IMR-90 (cell line): ENCODE measurements around the gene PPP1R16B. TPM values are rescaled to one million over a fixed set of nuclear protein-coding genes. Genes with fewer than 3 reads are reported as not detected.
"Not testable (repeated sequence)": the region's sequence is repeated elsewhere in the genome, so short reads cannot be mapped to it uniquely, and the experiment has no call there.

Experiments used
- ATAC-seq: fragments of 200-7000 bp; cut with Tn5 transposase; 2 replicates; pipeline ENCODE4 v1.9.1; 2020; ENCODE audit warnings: low read depth, mild to moderate bottlenecking, moderate library complexity
- BruUV-seq: library from RNA; stranded (reverse); fragments of 400-500 nt; replicated peaks from 2 replicates; lab custom pipeline; 2021; lab: Mats Ljungman, UMichigan
- CTCF ChIA-PET: fragments of 300-600 bp; formaldehyde crosslinking; extraction: SDS; loops from one replicate; lab custom pipeline; 2021; ENCODE audit warnings: antibody characterized with exemption; lab: Yijun Ruan, JAX
- POLR2A ChIA-PET: fragments of 300-600 bp; sonication (Branson Sonifier 250); formaldehyde crosslinking; loops from one replicate; lab custom pipeline; 2022; ENCODE audit warnings: antibody characterized with exemption; ENCODE audit not compliant: unreplicated experiment; lab: Charles Lee
- DNase-seq: peaks from one replicate; pipeline ENCODE4 v3.0.0; 2013
- H2AFZ ChIP-seq: replicated peaks from 2 replicates; pipeline ENCODE3; 2013; ENCODE audit warnings: low read length, mild to moderate bottlenecking; ENCODE audit not compliant: poor library complexity
- H2AK5ac ChIP-seq: 2 replicates; pipeline ENCODE4 v1.6.1; 2013; ENCODE audit warnings: low read depth, low read length, inconsistent platforms
- H2AK9ac ChIP-seq: replicated peaks from 2 replicates; pipeline ENCODE3; 2013; ENCODE audit warnings: mild to moderate bottlenecking, low read depth, low read length, moderate library complexity; ENCODE audit not compliant: poor library complexity
- H2BK120ac ChIP-seq: 2 replicates; pipeline ENCODE4 v1.6.1; 2013; ENCODE audit warnings: low read depth, low read length, inconsistent platforms
- H2BK15ac ChIP-seq: 3 replicates; pipeline ENCODE4 v1.6.1; 2013; ENCODE audit warnings: low read depth, low read length, inconsistent platforms
- H2BK20ac ChIP-seq: 2 replicates; pipeline ENCODE4 v1.6.1; 2013; ENCODE audit warnings: low read depth, mild to moderate bottlenecking, inconsistent platforms, low read length, moderate library complexity
- H2BK5ac ChIP-seq: 2 replicates; pipeline ENCODE4 v1.6.1; 2013; ENCODE audit warnings: mild to moderate bottlenecking, low read depth, low read length, inconsistent platforms; ENCODE audit not compliant: poor library complexity, severe bottlenecking
- H3K14ac ChIP-seq: replicated peaks from 2 replicates; pipeline ENCODE4 v1.6.1; 2013; ENCODE audit warnings: low read depth, low read length, inconsistent platforms
- H3K18ac ChIP-seq: 2 replicates; pipeline ENCODE4 v1.6.1; 2013; ENCODE audit warnings: low read depth, low read length, control low read depth
- H3K23ac ChIP-seq: 2 replicates; pipeline ENCODE4 v1.6.1; 2013; ENCODE audit warnings: low read depth, low read length, inconsistent platforms
- H3K27ac ChIP-seq: 2 replicates; pipeline ENCODE4 v1.5.1; 2013; ENCODE audit warnings: mild to moderate bottlenecking, control low read depth, low read length; ENCODE audit not compliant: insufficient read depth
- H3K27me3 ChIP-seq: 2 replicates; pipeline ENCODE4 v1.6.1; 2013; ENCODE audit warnings: low read length; ENCODE audit not compliant: control insufficient read depth, insufficient read depth
- H3K36me3 ChIP-seq: 2 replicates; pipeline ENCODE4 v1.6.1; 2013; ENCODE audit warnings: low read length, mixed read lengths; ENCODE audit not compliant: control insufficient read depth, insufficient read depth
- H3K4ac ChIP-seq: 2 replicates; pipeline ENCODE4 v1.6.1; 2013; ENCODE audit warnings: low read depth, low read length, inconsistent platforms
- H3K4me1 ChIP-seq: 2 replicates; pipeline ENCODE4 v1.6.1; 2013; ENCODE audit warnings: low read length, mixed read lengths; ENCODE audit not compliant: control insufficient read depth, insufficient read depth
- H3K4me2 ChIP-seq: 2 replicates; pipeline ENCODE4 v1.6.1; 2013; ENCODE audit warnings: low read depth, mild to moderate bottlenecking, control low read depth, low read length, moderate library complexity
- H3K4me3 ChIP-seq: 2 replicates; pipeline ENCODE4 v1.5.1; 2013; ENCODE audit warnings: low read depth, mild to moderate bottlenecking, control low read depth, low read length, moderate library complexity; ENCODE audit not compliant: insufficient read depth
- H3K56ac ChIP-seq: 2 replicates; pipeline ENCODE4 v1.6.1; 2013; ENCODE audit warnings: low read length, inconsistent platforms; ENCODE audit not compliant: insufficient read depth; ENCODE audit errors: extremely low read depth
- H3K79me1 ChIP-seq, 2 experiments: 2 replicates each; pipeline ENCODE4 v1.6.1; 2013; ENCODE audit warnings: low read length in 2 of 2, inconsistent platforms in 1 of 2, low read depth in 1 of 2
- H3K9ac ChIP-seq: 2 replicates; pipeline ENCODE4 v1.6.1; 2013; ENCODE audit warnings: low read depth, low read length, control low read depth
- H3K9me1 ChIP-seq: 2 replicates; pipeline ENCODE4 v1.6.1; 2013; ENCODE audit warnings: low read length, inconsistent platforms; ENCODE audit not compliant: insufficient read depth
- H3K9me3 ChIP-seq: 2 replicates; pipeline ENCODE4 v1.6.1; 2013; ENCODE audit warnings: low read length; ENCODE audit not compliant: control insufficient read depth, insufficient read depth
- H4K20me1 ChIP-seq: 2 replicates; pipeline ENCODE4 v1.6.1; 2013; ENCODE audit warnings: low read length, inconsistent platforms; ENCODE audit not compliant: insufficient read depth
- H4K5ac ChIP-seq: 2 replicates; pipeline ENCODE4 v1.6.1; 2013; ENCODE audit warnings: mild to moderate bottlenecking, low read depth, low read length, control low read depth
- H4K8ac ChIP-seq, 2 experiments: 2 replicates each; pipeline ENCODE4 v1.6.1; 2013; ENCODE audit warnings: low read depth in 2 of 2, low read length in 2 of 2, control low read depth in 1 of 2, inconsistent platforms in 1 of 2
- H4K91ac ChIP-seq: 2 replicates; pipeline ENCODE4 v1.6.1; 2013; ENCODE audit warnings: low read depth, low read length, inconsistent platforms; ENCODE audit not compliant: insufficient read depth
- BHLHE40 ChIP-seq: fragments of 150-350 bp; IDR thresholded peaks from 2 replicates; pipeline ENCODE4 v1.6.1; 2016; ENCODE audit warnings: mild to moderate bottlenecking, low read depth, low read length
- CEBPB ChIP-seq: IDR thresholded peaks from 2 replicates; pipeline ENCODE4 v1.6.1; 2012; ENCODE audit warnings: low read depth, low read length, improper control_type of control experiment
- CHD1 ChIP-seq: IDR thresholded peaks from 2 replicates; pipeline ENCODE4 v1.6.1; 2012; ENCODE audit warnings: low read depth, low read length, improper control_type of control experiment
- ELK1 ChIP-seq: fragments of 150-350 bp; IDR thresholded peaks from 2 replicates; pipeline ENCODE4 v1.6.1; 2016; ENCODE audit warnings: low read depth, mild to moderate bottlenecking, low read length, moderate library complexity, borderline replicate concordance
- MAFK ChIP-seq: IDR thresholded peaks from 2 replicates; pipeline ENCODE4 v1.6.1; 2012; ENCODE audit warnings: low read depth, low read length, improper control_type of control experiment
- POLR2A ChIP-seq: IDR thresholded peaks from 2 replicates; pipeline ENCODE4 v1.6.1; 2012; ENCODE audit warnings: mild to moderate bottlenecking, low read depth, low read length
- RCOR1 ChIP-seq: IDR thresholded peaks from 2 replicates; pipeline ENCODE4 v1.6.1; 2012; ENCODE audit warnings: mild to moderate bottlenecking, low read length, improper control_type of control experiment; ENCODE audit not compliant: insufficient replicate concordance
- SMC3 ChIP-seq: fragments of 150-350 bp; IDR thresholded peaks from 2 replicates; pipeline ENCODE4 v1.6.1; 2016; ENCODE audit warnings: low read depth, mild to moderate bottlenecking, antibody characterized with exemption, low read length, moderate library complexity
- WGBS, 2 experiments: methylation state at CpG; one replicate each; pipeline versions ENCODE4 v1.1.5 to v1.1.7; 2013; ENCODE audit warnings: missing lambda C conversion rate in 2 of 2; ENCODE audit not compliant: insufficient read length in 1 of 2; ENCODE audit errors: extremely low coverage in 2 of 2; 5-methylcytosine and 5-hydroxymethylcytosine counted together
- dilution Hi-C: fragments of 300-500 bp; cut with HindIII; formaldehyde crosslinking; loops from one replicate; pipeline ENCODE4 v1.14.3; 2018; ENCODE audit warnings: low sequenced_read_pairs; ENCODE audit not compliant: unreplicated experiment
- in situ Hi-C: fragments of 300-500 bp; cut with MboI; formaldehyde crosslinking; loops from 3 replicates; pipeline ENCODE4 v1.14.3; 2019; ENCODE audit warnings: low sequenced_read_pairs, inconsistent platforms, mixed read lengths
- intact Hi-C: fragments of 100-400 bp; cut with micrococcal nuclease; formaldehyde crosslinking; loops from 2 replicates; pipeline ENCODE4 v1.10.0; 2022
- polyA plus RNA-seq, 3 experiments: library from polyadenylated mRNA; depleted of rRNA; stranded (reverse); fragments of >200 nt; gene quantifications; 2 replicates each; pipeline ENCODE4 v1.2.3, GENCODE V29; 2012; ENCODE audit warnings: low replicate concordance in 1 of 3
- total RNA-seq: library from RNA; depleted of rRNA; stranded (reverse); fragments of >200 nt; gene quantifications from 2 replicates; pipeline ENCODE4 v1.2.3, GENCODE V29; 2012

Gene PPP1R16B
- total and polyA plus RNA-seq, 2 of the 4 experiments (the other 2 are of a cell fraction) = not detected

- no peak overlapping the region for H3K4me2 ChIP-seq
- no peaks in the 10 kb centered on the region for H4K20me1 ChIP-seq
- no peak overlapping the region for H2BK20ac ChIP-seq
- in situ Hi-C loops = no loop called here
- H3K27ac ChIP-seq = no peak overlapping the region
- H2BK5ac ChIP-seq = no peak overlapping the region
- WGBS, 2 experiments = 65% methylated on average over 2 of the region's 4 CpGs; no CpG with 5 or more reads in 1 of the 2 experiments
- no peak overlapping the region for H2AFZ ChIP-seq
- H3K4me3 ChIP-seq = no peak overlapping the region
- ATAC-seq (no peak), DNase-seq (no peak)
- no peak overlapping the region for H3K14ac ChIP-seq
- no peak overlapping the region for H2AK5ac ChIP-seq
- no peaks in the 10 kb centered on the region for H3K9me1 ChIP-seq
- no peaks in the 10 kb centered on the region for H3K4me1 ChIP-seq
- H4K91ac ChIP-seq = no peak overlapping the region
- ChIA-PET POLR2A (no interaction called here), CTCF (no interaction called here)
- no peak overlapping the region for H3K9ac ChIP-seq
- no TSS peak for BruUV-seq
- H3K23ac ChIP-seq = no peak overlapping the region
- H2BK120ac ChIP-seq = no peak overlapping the region
- H2AK9ac ChIP-seq = no peak overlapping the region
- no peak overlapping the region for H2BK15ac ChIP-seq
- no peak overlapping the region for H4K5ac ChIP-seq
- no peaks in the 10 kb centered on the region for H3K36me3 ChIP-seq
- no peaks in the 10 kb centered on the region for H3K9me3 ChIP-seq
- no peak overlapping the region for H3K56ac ChIP-seq
- H3K27me3 ChIP-seq = peaks cover 41% of the 10 kb centered on the region
- TF ChIP-seq POLR2A (no peak), MAFK (no peak), SMC3 (no peak), CEBPB (no peak), BHLHE40 (no peak), ELK1 (no peak), CHD1 (no peak), RCOR1 (no peak)
- dilution Hi-C loops = no loop called here
- H3K18ac ChIP-seq = no peak overlapping the region
- H3K4ac ChIP-seq = no peak overlapping the region
- intact Hi-C loops = no loop called here
- H3K79me1 ChIP-seq = no peaks in the 10 kb centered on the region
- H4K8ac ChIP-seq = no peak overlapping the region
These were observed 7.4 kb downstream of the PPP1R16B start for GRCh38 chr20:38812709-38813573.

DNA sequence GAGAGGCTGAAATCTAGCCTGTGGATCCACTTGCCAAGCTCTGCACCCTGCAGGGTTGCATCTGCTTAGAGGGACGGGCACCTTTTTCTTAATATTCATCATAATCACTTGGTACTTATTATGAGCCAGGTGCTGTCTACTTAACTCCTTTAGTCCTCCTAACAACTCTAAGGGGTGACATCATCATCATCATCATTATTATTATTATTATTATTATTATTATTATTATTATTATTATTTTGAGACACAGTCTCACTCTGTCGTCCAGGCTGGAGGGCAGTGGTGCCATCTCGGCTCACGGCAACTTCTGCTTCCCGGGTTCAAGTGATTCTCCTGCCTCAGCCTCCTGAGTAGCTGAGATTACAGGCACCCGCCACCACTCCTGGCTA is 8.1 kb downstream of the PPP1R16B start:
- H2BK15ac ChIP-seq, H4K5ac ChIP-seq, H2AK9ac ChIP-seq, BruUV-seq, H3K27ac ChIP-seq, H4K8ac ChIP-seq, H3K4me1 ChIP-seq, H3K4me3 ChIP-seq, H3K56ac ChIP-seq, H3K36me3 ChIP-seq, ATAC-seq, H3K79me1 ChIP-seq, intact Hi-C loops, H3K4me2 ChIP-seq, H2AFZ ChIP-seq, H3K18ac ChIP-seq, H3K14ac ChIP-seq, dilution Hi-C loops, H3K4ac ChIP-seq, H3K9ac ChIP-seq, H4K91ac ChIP-seq, DNase-seq, H2AK5ac ChIP-seq, H2BK120ac ChIP-seq, CTCF ChIA-PET, H3K9me3 ChIP-seq, POLR2A ChIA-PET, H2BK5ac ChIP-seq, in situ Hi-C loops, H3K23ac ChIP-seq, H2BK20ac ChIP-seq, H3K9me1 ChIP-seq, H4K20me1 ChIP-seq: not testable (repeated sequence)
- peaks cover 36% of the 10 kb centered on the region for H3K27me3 ChIP-seq
- 100% methylated on average over 1 of the region's 6 CpGs; no CpG with 5 or more reads in 1 of the 2 experiments for WGBS, 2 experiments
